NCI-H345 treated with DMSO at 0.1 percent for 48 hours (cell line): Measurements from ENCODE around the gene LRMDA.
"Not testable (repeated sequence)": the region's sequence is repeated elsewhere in the genome, so short reads cannot be mapped to it uniquely, and the experiment has no call there.

ENCODE experiments used
- DNase-seq: peaks from one replicate; lab custom pipeline; 2025; ENCODE audit not compliant: unreplicated experiment; lab: John Stamatoyannopoulos, UW

Gene LRMDA

GRCh38 chr10:75764974-75765788 lies 333.8 kb downstream of the LRMDA start:
- DNase-seq, result no peak

DNA sequence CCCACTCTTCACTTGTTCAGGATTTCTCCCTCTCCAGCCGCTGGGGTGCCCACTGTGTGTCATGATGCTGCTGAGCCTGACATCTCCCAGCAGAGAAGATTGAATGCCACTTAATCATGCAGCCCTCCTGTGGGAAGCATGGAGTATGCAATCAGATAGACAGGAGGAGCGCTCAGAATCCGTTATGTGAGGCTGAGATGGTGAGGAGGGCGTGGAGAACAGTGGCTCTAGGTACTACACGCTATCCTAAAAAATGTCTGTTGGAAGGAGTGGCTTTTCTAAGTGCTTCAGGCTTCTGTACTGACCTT lies 334.3 kb downstream of the LRMDA start:
- no peak for DNase-seq

- DNase-seq, result no peak
These were observed 334.7 kb downstream of the LRMDA start for GRCh38 chr10:75766106-75766505.

DNA sequence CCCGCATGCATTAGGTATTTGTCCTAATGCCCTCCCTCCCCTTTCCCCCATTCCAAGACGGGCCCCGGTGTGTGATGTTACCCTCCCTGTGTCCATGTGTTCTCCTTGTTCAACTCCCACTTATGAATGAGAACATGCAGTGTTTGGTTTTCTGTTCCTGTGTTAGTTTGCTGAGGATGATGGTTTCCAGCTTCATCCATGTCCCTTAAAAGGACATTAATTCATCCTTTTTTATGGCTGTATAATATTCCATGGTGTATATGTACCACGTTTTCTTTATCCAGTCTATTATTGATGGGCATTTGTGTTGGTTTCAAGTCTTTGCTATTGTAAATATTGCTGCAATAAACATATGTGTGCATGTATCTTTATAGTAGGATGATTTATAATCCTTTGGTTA lies 335.3 kb downstream of the LRMDA start:
- not testable (repeated sequence) for DNase-seq

DNA sequence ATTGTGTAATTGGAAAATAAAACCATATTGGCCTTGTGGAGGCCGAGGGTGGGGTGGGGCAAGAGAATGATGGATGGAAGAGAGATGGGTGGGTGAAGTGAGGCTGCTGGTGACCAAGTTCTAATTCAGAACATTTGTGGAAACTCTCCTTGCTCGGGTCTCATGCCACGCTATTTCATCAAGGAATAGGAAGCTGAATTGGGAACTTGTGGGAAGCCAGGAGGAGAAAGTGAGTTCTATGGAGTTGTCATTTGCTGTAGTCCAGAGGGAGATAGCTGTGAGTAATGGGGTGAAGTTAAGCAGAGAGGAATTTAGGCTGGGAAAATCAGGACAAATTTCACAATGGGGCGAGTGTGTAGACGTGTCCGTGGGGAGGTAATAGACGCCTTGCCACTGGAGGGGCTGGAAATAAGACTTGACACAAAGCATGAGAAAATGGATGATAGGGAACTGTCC lies 339.2 kb downstream of the LRMDA start:
- DNase-seq, result no peak

DNA sequence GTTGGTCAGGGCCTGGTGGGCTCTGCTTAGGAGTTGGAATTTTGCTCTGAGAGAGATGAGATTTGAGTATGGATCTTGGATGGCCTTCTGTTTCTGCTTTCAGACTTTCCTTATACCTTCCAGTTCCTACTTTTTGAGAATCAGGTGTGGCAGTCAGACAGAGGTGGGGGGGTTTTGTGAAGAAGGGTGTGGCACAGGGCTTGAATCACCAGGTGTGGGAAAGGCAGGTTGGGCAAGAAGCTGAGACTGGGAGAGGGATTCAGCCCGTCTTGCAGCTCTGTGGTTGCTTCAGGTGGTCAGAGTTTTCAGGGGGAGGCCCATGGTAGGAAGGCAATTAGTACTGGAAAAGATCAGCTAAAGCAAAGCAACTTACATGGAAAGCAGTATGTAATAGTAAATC lies 340.2 kb downstream of the LRMDA start:
- no peak for DNase-seq

DNA sequence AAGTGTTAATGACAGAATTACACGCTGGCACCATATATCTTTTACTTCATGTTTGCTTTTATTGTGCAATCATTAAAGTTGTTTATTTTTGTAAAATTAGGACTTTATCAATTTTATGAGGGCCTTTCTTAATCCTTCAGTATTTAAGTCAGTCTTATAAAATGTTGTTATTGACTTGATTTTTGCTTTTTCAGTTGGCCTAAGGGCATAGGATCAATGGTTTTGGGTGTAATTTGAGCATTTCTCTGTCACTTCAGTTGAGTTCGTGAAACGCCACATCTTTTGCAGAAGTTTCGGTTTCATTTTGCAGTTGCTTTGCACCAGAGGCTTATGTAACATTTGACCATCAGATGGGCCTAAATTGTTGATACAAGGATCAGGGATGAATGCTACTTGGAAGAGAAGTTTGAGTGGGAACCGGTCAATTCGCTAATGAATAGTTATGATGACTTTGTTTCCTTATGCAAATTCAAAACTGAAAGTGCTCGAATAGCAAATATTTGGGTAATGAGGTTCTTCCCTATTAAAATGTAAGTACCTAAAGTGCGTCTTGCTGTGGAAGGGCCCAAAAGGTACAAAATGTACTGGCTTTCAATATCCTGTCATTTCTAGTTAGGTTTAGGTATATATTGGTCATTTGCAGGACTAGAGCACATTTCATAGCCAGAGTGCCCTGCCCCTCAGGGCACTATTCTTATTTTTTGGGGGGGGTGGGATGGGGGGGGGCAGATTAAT lies 340.9 kb downstream of the LRMDA start:
- DNase-seq, result no peak

GRCh38 chr10:75773231-75773780 lies 341.9 kb downstream of the LRMDA start:
- DNase-seq, result no peak

DNA sequence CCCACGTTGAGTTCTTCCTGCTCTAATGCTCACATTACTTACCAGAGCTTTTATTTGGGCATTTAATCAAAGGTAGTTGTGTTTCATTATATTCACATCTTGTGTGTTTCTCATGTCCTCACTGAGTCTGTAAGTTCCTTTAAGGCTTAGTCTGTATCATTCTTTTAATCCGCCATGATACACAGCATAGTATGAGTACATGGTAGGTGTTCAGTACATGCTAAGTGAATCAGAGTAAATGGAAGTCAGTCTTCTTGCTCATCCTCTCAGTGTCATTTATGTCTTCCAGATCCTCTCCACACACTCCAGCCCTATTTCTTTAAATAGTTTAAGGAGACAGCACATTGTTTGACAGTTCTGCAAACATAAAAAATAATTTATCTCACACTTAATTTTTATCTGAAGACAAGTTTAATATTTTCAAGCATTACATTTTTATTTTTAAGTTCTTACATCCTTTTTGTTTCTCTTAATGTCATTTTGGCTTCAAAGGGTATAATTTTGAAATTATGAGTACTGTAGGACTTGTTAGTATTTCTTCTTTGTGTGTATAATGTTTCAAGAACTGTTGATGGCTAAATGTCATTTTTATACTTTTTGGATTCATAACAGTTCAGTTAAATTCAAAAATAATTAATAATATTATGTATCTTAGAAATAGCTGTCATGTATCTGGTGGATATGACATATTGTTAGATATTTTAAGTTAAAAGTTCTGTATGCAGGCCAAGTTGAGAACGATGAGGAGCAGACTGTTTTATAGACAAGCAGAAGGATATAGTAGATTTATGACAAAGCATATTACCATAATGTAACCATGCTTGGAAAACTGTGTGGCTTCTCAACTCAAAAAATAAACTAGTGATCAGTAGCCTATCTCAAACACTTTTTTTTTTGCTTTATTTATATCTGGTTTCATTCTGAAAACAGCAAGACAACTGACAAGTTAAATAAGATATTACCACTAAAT lies 342.7 kb downstream of the LRMDA start:
- DNase-seq, result no peak

DNA sequence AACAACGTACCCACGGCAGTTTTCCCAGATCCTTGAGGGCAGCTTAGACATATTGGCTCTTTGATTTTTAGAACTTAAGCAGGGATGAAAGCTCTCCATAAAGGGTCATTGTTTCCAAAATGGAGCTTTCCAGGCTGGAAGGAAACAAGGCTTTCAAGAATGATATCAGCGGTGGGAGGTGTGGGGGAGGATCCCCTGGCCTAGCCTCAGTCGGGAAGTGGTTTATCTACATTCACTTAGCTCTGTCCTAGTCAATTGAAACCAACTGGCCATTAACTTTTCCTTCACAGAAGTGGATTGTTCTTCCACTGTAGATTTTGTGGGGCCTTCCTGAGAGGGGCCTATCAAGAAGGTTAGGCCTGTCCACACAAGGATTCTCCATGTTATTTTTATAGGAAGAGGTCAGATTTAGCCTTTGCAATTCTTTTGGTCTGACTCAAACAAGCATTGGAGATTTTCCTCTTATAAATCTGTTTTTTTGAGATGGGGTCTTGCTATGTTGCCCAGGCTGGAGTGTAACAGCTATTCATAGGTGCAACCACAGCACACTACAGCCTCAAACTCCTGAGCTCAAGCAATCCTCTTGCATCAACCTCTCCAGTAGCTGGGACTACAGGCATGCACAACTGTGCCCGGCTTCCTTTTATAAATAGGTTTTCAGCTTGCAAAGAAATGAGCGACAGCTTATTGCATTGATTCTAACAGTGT lies 343.5 kb downstream of the LRMDA start:
- no peak for DNase-seq

GRCh38 chr10:75776738-75777504 lies 345.5 kb downstream of the LRMDA start:
- DNase-seq, result peak; percentile 23

DNA sequence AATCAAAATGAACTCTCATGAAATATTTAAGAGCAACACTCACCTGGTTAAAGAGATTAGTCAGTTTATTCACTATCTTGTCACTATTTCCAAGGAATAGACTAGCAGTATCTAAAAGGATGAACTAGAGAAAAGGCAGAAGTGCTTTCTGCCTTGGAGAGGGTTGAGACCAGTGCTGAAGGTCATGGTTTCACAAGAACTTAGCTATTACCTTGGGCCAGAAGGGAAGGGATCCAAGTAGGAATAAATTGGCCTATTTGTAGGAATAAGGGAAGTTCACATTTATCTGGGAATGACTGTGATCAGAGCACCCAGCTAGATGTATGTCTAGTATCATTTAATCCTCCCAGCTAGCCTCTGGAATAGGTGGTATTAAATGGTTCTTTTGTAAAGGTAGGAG lies 347.2 kb downstream of the LRMDA start:
- no peak for DNase-seq

- DNase-seq, result no peak
These were observed 347.9 kb downstream of the LRMDA start for GRCh38 chr10:75779276-75779675.

- no peak for DNase-seq
These were observed 351.2 kb downstream of the LRMDA start for GRCh38 chr10:75782463-75783248.

DNA sequence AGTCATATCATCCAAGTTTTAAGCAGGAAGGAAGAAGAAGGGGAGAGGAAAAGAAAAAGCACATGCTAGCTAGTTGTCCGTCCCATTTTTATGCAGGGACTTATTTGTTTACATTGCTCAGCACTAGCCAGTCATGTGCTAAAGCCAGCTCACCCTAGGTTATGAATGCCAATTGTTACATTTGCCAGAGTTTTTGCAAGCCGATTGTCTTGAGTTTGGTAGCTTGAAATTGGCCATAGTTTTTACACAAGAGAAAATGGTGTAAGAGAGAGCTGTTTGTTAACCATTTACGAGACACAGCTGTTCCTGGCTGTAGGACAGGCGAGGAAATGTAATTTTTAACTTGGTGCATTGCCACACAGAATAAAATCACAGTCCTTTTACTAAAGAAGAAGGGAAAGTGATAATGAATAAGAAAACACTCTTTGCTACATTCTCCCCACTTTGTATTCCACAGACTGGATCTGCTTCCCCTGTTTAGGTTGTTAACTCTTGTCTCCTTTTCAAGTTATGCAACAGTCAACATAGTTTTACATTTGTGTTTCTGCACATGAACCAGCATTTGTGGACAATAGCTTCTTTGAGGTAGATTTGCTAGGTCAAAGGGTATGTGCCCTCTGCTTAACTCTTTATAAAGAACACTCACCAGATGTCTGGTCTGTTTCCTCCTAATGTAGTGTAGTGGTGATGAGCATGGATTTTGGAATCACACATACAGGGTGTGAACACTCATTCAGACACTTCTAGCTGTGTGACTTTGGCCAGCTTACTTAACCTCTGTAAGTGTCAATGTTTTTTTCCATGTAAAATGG lies 357.2 kb downstream of the LRMDA start:
- no peak for DNase-seq

- DNase-seq, result no peak
These were observed 362.4 kb downstream of the LRMDA start for GRCh38 chr10:75793848-75794247.

DNA sequence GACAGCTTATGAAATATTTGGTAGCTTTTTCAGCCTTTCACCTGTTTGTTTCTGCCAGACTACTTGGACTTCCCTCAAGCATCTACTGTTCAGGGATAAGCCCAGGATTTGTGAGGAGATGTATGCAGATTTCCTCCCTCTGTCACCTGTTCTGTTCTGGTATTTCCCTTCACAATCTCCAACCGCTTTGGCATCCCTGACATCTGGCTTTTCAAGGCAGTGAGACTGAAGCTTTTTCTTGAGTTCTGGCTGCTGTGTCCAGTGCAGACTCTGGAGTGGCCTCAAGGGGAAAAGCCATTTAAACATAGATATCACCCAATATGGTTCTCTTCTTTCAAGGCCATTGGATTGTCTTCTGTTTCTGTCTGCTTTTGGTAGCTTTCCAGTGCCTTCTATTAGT lies 369.7 kb downstream of the LRMDA start:
- no peak for DNase-seq

DNA sequence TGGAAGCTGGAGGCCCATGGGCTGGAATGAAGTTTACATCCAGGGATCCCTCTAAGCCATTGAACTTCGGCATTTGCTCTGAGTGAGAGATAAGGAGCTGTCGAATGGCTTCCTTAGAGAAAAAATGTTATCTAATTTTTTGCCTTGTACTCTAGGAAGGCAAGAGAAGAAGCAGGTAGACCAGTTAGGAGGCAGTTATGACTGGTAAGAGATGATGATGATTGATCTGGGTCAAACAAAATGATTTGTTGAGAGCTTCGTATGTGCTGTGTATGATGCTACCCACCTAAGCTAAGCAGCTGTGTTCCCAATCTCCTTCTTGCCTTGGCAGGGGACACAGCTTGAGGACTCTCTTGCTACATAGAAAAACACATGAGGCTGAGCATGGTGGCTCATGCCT lies 370.2 kb downstream of the LRMDA start:
- no peak for DNase-seq
